Erythroblast (primary cell): ENCODE data around the gene SDK2.

Experiments used
- GATA1 ChIP-seq: IDR thresholded peaks from 2 replicates; pipeline ENCODE4 v1.6.1; 2011; ENCODE audit warnings: low read depth, mild to moderate bottlenecking, control low read depth, low read length, moderate library complexity
- POLR2A ChIP-seq: IDR thresholded peaks from 2 replicates; pipeline ENCODE4 v1.6.1; 2011; ENCODE audit warnings: mild to moderate bottlenecking, low read length

GRCh38 chr17:73378974-73379470 is 265.2 kb downstream of the SDK2 start:
- TF ChIP-seq POLR2A (no peak), GATA1 (no peak)
